ENCODE results near the gene NOTCH2.
"Not testable (repeated sequence)": the region's sequence is repeated elsewhere in the genome, so short reads cannot be mapped to it uniquely, and the experiment has no call there.

The NOTCH2 gene

DNA sequence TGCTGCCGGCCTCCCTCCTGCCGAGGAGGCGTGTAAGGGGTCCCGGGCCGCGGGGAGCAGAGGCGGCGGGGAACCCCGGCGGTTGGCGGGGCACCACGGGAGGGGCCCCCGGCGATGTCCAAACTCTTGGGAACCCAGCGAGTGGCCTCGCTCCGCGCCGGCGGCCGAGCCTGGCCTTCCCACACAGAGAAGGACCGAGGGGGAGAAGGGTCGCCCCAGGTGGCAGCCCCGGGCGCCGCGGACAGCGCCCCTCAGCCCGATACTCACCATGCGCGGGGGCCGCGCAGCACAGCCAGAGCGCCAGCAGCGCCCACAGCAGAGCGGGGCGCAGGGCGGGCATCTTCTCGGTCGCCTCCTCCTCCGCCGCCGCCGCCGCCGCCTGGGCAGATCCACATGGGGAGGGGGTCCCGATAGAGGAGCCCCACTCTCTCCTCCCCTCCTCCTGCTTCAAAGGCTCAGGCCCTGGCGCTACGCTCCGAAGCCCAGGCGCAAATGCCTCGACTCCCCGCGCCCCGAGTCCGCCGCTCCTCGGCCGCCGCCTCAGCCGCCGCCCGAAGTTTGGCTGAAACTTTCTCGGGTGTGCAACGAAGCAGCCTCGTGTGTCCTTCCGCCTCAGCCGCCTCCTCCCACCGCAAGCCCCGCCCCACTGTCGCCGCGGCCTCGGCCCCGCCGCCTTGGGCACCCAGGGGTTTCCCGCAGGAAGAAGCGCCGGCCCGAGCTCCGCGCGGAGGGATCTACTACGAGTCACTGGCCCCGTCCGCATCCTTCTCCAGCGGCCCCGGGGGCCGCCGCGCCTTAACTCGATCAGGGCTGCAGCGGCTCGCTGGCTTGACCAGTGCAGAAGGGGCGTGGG, at the start of gene NOTCH2:
TSS of gene NOTCH2 (minus strand) at position 596 of the 853 bp plus-strand sequence. CDS start at position 340, 256 bp downstream.
- peak in 3 of 4 experiments; percentile 7 to 33 (median 22) for DNase-seq

DNA sequence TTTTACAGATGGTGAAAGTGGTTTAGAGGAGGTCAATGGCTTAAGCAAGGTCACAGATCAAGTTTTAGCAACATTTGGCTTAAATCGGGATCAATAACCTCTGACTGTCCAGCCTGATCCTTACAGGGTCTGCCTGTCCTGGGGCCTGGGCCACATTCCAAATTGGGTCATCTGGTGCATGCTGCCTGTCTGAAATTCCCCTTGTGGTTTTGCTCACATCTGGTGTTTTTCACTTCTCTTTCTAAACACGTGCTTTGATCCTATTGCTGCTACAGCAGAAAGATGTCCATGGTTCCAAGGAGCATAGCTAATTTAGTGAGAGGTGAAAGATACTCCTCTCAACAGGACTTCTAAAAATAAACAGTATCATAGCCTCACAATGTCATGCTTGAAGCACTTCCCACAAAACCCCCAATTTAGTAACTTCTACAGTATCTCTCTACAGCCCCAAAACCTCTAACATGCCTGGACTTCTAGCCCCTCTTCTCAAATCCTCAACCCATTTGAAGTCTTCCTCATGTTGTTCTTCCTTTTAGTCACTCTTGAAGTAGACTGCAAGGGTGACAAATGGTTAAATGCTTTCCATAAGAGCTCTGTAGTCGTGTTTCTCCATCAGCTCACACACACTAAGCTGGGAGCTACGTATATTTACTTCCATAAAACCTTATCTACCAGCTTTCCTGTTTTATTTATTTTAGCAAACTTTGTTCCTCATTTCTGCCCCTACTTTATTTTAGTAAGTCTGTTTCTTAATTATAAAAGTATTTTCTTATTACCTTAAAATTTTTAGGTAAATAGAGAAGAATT, 48.1 kb upstream of the NOTCH2 start:
- DNase-seq: not testable (repeated sequence)

DNA sequence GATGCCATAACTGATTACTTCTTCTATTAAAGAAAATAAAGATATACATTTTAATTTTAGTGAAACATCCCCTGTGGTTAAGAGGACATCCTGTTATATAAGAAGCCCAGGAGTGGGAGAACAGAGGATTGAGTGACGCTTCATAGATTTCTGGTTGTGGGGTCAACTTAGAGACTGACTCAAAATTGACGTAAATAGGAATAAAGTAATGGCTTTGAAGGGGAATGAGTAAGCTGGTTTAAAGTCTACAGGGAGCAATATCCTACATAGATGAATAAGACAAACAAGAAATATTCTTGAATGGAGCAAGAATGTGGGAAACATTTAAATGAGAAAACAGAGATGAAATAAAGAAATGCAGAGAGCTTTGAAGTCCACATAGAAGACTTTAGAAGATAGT, 46.6 kb upstream of the NOTCH2 start:
- not testable (repeated sequence) for DNase-seq

DNA sequence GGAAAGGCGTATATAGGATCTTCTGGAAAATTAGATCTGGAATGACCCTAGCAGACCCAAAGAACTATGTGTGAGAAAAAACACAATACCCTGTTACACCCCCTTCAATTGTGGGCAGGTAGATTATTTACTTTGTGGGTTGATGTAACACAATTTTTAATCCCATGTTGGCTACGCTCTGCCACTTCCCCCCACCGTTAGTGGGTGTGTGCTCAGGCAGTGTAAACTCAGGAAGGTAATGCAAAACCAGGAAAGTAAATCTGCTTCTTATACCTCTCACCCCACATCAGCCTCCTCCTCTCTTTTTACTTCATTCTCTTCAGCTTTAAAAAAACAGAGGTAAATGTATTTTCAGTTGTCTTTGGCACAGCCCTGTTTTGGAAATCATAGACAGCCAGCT, 43.7 kb upstream of the NOTCH2 start:
- not testable (repeated sequence) for DNase-seq

DNA sequence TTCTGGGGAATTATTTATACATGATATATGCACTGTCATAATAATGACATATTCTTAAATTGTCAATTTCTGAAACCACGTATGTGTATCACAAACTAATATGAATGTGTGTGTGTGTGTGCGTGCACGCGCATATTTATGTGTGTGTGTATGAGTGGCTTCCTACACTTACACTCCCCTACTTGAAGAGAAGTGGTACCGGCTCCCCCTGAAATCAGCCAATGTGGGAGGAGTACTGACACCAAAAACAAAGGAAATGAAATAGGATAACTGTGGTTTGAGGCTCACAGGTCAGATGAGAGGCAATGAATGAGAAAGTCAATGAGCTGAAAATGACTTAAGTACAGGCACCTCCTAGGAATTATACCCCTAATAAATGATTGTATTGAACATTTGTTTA, 42.8 kb upstream of the NOTCH2 start:
- not testable (repeated sequence) for DNase-seq

DNA sequence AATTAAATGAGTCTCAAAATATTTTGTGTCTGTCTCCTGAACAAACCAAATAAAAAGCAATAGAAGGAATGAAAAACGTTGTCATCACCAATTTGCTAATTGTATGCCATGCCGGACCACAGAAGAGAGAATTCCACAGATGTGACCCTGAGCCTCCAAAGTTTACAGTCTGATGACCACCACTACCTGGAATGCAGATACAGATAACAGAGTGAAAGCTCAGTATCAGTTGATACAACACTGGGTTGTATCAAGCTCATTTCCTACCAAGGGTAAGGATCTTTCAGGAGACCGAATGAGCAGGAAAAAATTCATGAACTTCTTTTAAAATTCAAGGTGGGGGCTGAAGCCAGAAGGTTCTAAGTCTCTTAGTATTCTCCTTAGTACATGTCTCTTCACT, 42.3 kb upstream of the NOTCH2 start:
- not testable (repeated sequence) for DNase-seq

DNA sequence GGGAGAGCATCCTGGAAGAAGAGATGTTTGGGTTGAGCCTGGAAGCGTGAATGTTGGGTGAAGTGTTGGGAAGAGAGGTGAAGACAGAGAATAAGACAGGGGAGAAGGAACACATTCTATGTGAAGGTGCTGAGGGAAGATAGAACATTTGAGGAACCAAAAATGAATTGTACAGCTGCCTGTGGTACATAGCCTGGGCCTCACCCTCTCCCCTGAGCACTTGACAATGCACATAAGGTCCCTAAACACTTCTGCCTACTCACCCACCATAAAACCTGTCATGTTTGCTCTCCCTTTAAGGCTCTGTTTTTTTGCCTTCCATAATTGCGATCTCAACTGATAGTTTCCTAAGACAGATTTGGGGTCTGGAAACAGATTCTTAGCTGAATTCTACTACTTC, 41.5 kb upstream of the NOTCH2 start:
- not testable (repeated sequence) for DNase-seq

DNA sequence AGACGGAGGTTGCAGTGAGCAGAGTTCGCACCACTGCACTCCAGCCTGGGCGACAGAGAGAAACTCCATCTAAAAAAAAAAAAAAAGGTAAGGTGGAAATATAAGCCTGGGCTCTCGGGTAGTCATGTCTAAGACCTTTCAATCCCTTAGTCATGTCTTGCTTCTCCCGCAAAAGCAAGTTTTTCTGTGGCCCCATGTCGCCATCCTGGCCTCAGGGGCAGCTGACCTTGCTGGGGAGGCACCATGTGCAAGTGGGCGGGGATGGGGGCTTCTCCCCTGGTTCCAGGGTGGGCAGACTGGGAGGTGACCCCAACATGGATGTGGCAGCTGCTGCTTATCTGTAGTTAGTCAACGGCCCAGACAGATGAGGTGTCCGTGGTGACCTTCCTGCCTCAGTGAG, 40.2 kb upstream of the NOTCH2 start:
- DNase-seq: not testable (repeated sequence)

DNA sequence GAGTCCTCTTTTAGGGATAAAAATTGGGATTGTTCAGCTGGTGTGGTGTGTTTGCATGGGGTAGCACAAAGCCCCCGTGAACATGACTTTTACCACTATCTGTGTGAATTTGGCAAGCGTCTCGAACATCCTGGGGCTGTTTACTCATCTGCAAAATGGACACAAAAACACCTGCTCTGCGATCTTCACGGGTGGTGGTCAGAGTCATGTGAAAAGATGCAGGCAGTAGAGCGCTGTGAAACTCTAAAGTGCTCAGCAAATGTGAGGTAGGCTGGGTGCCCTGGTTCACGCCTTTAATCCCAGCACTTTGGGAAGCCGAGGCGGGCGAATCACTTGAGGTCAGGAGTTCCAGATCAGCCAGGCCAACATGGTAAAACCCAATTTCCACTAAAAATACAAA, 39.7 kb upstream of the NOTCH2 start:
- not testable (repeated sequence) for DNase-seq

DNA sequence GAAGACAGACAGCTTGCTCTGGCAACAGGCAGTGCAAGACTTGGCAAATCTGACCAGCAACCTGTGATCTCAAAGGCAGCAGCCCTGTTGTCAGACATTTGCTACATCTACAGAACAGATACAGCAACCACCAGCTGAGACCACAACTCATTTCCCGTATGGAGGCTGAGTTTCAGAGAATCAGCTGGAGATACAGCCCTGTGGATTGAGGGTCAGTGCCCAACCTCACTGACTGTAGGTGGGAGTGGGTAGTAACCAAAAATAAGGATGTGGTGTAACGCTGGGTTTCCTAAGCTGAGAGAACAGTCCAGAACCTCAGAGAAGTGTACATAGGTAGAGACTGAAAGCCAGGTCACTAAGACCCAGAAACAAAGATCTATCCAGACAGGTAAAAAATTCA, 35.8 kb upstream of the NOTCH2 start:
- DNase-seq: not testable (repeated sequence)

DNA sequence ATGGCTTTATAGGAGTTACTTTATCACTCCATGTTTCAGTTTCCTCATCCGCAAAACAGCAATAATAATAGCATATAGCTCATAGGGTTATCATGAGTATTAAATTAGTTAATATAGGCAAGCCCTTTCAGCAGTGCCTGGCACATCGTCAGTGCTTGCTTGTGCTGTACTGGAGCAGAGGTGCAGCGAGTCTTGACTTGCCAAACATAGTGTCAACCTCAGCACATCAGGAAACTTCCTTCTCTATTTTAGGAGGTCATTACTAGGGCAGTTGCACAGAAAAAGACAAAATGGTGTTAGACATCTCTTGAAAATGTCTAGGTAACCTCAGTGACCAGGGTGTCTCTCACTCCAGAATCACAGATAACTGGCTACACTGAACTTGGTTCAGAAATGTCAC, 34.3 kb upstream of the NOTCH2 start:
- not testable (repeated sequence) for DNase-seq

DNA sequence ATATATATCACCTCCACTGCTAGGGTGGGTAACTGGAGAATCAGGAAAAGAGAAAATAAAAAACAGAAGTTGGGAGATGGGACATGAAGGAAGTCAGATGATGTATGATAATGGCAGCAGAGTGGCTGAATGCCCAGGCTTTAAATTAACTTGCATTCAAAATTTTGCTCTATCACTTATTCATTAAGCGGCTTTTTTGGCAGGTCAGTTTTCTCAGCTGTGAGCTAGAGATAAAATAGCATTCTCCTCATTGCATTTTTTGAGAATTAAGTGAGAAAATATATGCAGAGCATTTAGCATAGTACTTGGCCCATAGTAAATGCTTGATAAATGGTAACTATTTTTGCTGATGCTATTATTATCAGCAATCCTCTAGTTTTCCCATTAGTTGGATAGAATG, 32.1 kb upstream of the NOTCH2 start:
- not testable (repeated sequence) for DNase-seq

DNA sequence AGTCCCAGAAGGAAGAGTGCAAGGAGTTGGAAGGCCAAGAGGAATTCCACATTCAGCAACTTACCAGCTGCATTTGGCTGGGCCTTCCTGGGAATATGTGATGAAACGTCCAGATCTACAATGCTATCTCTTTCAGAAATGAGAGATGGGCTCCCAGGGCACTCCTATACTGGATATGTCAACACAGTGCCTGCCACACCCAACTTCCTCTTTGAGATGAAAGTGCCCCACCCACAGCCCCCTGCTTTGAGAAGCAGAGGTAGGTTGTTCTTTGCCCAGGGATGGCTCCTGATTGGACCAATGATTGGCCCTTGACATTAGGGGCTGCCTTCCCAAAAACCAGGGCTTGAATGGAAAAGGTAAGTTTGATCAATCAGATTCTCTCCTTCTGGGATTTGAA, 31.1 kb upstream of the NOTCH2 start:
- not testable (repeated sequence) for DNase-seq

DNA sequence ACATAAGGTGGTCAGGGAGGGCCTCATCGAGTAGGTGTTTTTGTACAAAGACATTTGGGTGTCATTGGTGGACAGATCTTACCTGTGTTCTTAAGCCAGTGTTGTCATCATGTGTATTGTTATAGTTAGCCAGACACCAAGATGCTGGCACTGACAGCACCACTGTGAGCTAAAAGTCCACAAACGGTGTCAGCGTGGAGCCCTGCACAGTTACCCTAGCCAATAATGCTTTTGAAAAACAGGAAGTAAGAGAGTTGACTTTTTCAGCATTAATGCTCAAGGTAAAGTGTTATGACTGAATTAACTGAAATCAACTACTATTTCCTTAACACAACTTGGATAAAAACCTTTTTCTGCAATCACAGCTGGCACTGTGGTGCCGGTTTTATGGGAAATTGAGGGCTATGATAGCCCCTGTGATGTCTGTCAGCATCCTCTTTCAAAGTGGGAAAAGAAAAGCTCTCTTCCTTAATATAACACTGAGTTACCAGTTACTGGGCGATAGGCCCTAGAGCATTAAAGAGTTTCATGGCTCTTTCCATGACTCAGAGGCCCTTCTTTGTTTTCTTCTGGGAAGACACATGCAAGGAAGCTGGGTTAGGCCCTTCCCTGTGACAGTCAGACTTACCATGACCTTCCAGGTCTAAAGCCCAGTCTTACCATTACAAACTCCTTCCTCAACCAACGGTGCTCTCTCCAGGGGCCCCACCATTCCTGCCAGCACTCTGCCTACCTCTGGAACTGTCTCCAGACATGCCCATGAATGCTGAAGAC, 29.7 kb upstream of the NOTCH2 start:
- not testable (repeated sequence) for DNase-seq

DNA sequence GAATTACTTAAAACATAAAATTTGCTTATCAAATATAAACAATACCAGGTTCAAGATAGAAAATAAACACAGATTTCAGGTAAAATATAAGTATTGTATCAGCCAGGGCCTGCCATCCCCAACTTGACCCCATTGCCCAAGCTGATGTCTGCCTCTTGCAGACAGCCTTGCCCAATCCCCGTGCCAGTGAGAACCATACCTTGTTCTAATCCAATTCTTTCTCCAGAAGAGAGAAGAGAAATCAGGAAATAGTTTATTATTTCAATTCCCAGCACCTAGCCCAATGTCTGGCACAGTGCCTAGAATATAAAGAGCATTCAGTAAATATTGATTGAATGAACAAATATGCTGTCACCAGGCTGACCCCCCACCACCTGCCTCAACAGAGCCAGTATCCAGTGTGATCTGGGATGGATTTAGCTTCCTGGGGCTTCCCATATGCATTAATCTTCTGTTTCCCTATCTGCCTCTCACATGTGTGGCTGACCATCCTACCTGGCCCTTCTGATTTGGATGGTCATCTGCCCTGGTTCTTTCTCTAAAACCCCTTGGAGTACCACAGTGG, 27.6 kb upstream of the NOTCH2 start:
- not testable (repeated sequence) for DNase-seq

DNA sequence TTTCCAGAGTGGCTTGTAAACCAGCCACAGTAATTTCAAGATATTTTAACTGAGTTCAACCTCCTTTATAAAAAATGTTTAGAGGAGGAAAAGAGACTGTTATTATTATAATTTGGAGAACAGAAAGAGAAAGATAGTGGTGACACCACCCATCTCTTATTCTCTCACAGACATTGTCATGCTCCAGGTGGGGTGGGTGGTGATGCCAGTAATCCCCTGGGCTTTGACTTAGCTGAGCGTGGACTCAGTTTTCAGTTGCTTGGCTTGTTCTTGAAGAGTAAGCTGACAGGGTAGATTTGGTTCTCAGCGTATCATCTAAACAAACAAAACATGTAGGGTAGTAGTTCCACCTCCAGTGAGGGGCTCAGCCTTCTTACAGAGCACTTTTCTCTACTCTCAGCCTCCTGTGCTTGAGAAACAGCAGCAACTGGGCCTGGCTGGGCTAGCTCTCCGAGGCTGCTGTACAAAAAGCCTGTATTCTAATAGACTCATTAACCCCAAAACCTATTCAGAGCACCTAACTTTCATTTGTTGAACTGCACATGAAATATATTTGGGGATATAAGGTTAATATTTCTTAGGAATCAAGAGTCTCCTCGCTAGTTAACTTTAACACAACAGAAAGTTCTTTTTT, 24.2 kb upstream of the NOTCH2 start:
- DNase-seq: not testable (repeated sequence)

DNA sequence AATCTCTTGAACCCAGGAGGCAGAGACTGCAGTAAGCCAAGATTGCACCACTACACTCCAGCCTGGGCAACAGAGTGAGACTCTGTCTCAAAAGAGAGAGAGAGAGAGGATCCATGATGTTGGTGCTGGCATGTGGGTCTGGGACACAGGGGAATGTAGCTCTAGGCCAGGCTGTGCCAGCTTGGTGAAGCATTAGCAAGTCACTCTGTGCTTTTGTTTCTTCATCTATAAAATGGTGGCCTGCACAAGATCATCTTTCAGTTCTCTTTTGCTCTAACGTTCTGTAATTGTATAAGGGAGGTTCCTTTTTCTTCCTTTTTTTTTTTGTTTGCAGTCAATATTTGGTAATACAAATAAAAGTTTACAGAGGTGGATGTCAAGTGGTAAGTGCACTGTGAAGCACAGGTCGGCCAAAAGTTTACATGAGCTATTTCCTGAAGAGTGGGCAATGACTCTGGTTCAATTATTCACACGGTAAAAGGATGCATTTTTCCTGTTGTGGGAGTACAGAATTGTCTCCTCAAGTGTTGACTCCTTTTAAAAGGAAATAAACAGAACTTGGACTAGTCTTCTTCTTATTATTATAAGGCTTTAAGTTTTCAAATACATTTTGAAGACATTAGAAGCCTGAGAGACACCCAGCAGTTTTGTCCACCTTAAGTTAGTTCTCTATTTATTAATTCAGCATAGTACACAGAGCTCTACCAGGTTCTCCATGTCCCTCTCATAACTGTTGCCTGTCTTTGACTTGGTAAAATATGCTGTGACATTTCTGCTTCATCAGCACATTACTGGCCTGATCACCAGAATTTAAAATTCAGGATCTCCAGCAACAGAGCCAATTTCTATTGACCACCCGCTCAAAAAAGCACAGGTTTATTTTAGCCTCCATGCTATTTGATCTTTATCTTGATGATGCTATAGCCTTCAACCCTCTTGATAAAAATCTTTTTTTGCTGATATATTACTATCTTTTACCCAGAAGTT, 23.1 kb upstream of the NOTCH2 start:
- not testable (repeated sequence) for DNase-seq

DNA sequence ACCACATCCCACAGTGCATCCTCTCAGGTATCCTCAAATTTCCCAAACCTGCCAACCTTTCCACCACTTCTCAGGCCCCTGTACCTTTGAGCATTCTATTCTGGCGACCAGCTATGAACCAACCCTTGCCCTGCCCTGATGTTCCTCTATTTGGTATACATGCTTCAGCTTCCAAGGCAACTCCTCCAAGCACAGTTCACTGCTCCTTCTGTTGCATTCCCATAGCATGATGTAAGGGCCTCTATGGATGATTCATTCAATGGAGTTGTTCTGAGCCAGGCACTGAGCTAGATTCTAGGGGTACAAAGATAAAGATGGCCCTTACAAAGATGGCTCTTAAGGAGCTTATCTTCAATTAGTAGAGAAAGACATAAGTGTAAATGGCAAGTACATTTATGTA, 21.4 kb upstream of the NOTCH2 start:
- not testable (repeated sequence) for DNase-seq

DNA sequence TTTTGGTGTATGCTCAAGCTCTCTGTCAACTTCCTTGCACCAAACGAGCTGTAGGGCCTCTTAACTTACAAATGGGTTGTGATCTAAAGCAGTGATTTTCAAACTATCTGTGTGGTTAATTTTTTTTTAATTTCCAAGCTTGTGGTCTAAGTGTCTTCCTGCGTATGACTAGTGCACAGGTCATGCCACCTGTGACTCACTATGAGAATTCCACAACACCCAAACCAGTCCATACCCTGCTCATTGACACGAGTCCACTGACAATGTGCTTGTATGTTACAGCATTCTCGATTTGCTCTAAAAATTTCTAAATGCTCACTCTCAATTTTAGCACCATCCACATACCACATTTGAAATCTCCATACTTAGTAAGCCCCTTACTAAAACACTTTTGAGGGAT, 18.5 kb upstream of the NOTCH2 start:
- DNase-seq: not testable (repeated sequence)

DNA sequence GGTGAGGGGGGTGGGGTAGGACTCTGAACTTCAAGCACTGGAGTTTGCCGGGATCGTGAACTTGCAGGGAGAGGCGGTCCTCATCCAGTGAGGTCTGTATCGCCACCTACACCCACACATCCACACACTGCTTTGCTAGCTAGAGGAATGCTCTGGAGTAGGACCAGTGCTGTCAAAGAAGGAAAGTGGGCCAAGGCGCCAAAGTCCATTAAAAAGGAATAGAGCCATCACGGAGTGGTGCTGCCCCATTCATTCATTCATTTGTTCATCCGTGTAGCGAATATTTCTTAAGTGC, 405 bp upstream of the NOTCH2 start:
- not testable (repeated sequence) for DNase-seq

DNA sequence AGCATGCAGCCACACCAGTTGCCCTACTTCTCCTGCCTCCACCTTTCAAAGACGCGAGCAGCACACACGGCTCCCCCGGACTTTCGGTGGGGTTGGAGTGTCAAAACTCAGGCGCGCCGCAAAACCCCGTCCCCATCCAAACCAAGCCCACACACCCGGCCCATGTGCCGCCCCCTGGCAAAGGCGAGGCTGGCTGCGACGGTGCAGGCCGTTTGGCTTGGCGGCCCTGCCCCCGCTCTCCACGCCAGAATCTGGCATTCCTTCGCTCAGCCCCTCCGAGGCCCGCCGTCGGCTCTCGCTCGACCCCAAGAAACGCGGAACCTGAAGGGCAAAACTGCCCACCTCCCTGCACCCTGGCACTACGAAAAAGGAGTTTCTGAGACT, 787 bp downstream of the NOTCH2 start:
- not testable (repeated sequence) for DNase-seq

Data from activated CD4-positive, CD25-positive, alpha-beta regulatory T cell (primary cell).